K562 (cell line): ENCODE results near the gene SIGLEC14. TPM values are rescaled to one million over a fixed set of nuclear protein-coding genes. Genes with fewer than 3 reads are reported as not detected.

Experiments
- FOXJ2 ChIP-seq: fragments of 200-800 bp; sonication (Bioruptor generic); IDR thresholded peaks from 2 replicates; pipeline ENCODE4 v1.6.1; 2016; ENCODE audit warnings: missing genetic modification characterization, missing compliant biosample characterization
- HDAC2 ChIP-seq: fragments of 450-650 bp; IDR thresholded peaks from 2 replicates; pipeline ENCODE4 v1.6.1; 2016; ENCODE audit warnings: mild to moderate bottlenecking
- LEF1 ChIP-seq: fragments of 450-650 bp; IDR thresholded peaks from 2 replicates; pipeline ENCODE4 v1.6.1; 2016; ENCODE audit warnings: mild to moderate bottlenecking
- MEIS2 ChIP-seq: fragments of 450-650 bp; IDR thresholded peaks from 2 replicates; pipeline ENCODE4 v1.6.1; 2014; ENCODE audit warnings: mild to moderate bottlenecking; ENCODE audit not compliant: partially characterized antibody
- MIER1 ChIP-seq: fragments of 450-650 bp; IDR thresholded peaks from 2 replicates; pipeline ENCODE4 v1.6.1; 2016; ENCODE audit warnings: antibody characterized with exemption, mild to moderate bottlenecking, low read depth
- MTA1 ChIP-seq: fragments of 450-650 bp; IDR thresholded peaks from 2 replicates; pipeline ENCODE4 v1.6.1; 2017; ENCODE audit warnings: borderline replicate concordance
- MTA3 ChIP-seq: fragments of 450-650 bp; formaldehyde crosslinking; IDR thresholded peaks from 2 replicates; pipeline ENCODE4 v1.6.1; 2017; ENCODE audit warnings: mild to moderate bottlenecking, borderline replicate concordance
- NFIC ChIP-seq: fragments of 450-650 bp; IDR thresholded peaks from 2 replicates; pipeline ENCODE4 v1.6.1; 2017; ENCODE audit warnings: mild to moderate bottlenecking, inconsistent platforms
- PRDM10 ChIP-seq: fragments of 450-650 bp; IDR thresholded peaks from 2 replicates; pipeline ENCODE4 v1.6.1; 2018; ENCODE audit not compliant: partially characterized antibody
- SP2 ChIP-seq: IDR thresholded peaks from 2 replicates; pipeline ENCODE4 v1.6.1; 2011; ENCODE audit warnings: mild to moderate bottlenecking, low read depth, low read length, moderate library complexity; ENCODE audit not compliant: poor library complexity, severe bottlenecking; ENCODE audit errors: extremely low read depth
- TSC22D4 ChIP-seq: fragments of 450-650 bp; IDR thresholded peaks from 2 replicates; pipeline ENCODE4 v1.6.1; 2016; ENCODE audit warnings: missing genetic modification characterization, missing biosample characterization, control low read depth
- VEZF1 ChIP-seq: fragments of 200-800 bp; sonication (Bioruptor generic); IDR thresholded peaks from 2 replicates; pipeline ENCODE4 v1.6.1; 2017; ENCODE audit warnings: missing genetic modification characterization, missing compliant biosample characterization
- ZBTB11 ChIP-seq, 3 experiments: fragments of 200-800 bp in 1 of 3; fragments of 250-450 bp in 1 of 3; fragments of 450-650 bp in 1 of 3; sonication (Bioruptor Pico) in 1 of 3; sonication (Bioruptor generic) in 1 of 3; formaldehyde crosslinking in 1 of 3; IDR thresholded peaks; 2 replicates each; pipeline versions ENCODE4 v1.6.1 to v1.8.0; 2016 to 2022; ENCODE audit warnings: mild to moderate bottlenecking in 2 of 3, missing genetic modification characterization in 2 of 3, missing compliant biosample characterization in 1 of 3, moderate library complexity in 1 of 3
- ZBTB26 ChIP-seq: fragments of 450-650 bp; formaldehyde crosslinking; IDR thresholded peaks from 2 replicates; pipeline ENCODE4 v1.4.0; 2022; ENCODE audit warnings: missing genetic modification characterization
- ZBTB43 ChIP-seq: sonication (generic); formaldehyde crosslinking; IDR thresholded peaks from 2 replicates; pipeline ENCODE4 v1.8.0; 2023; ENCODE audit warnings: mild to moderate bottlenecking, missing genetic modification reagents
- ZKSCAN1 ChIP-seq: fragments of 150-350 bp; IDR thresholded peaks from 2 replicates; pipeline ENCODE4 v1.6.1; 2016; ENCODE audit warnings: low read depth, low read length
- ZNF12 ChIP-seq: sonication (generic); formaldehyde crosslinking; IDR thresholded peaks from 2 replicates; pipeline ENCODE4 v1.4.0; 2020; ENCODE audit warnings: mild to moderate bottlenecking, missing genetic modification reagents
- polyA plus RNA-seq, 8 experiments: library from polyadenylated mRNA; depleted of rRNA in 4 of 8; stranded (reverse) in 5 of 8; unstranded in 3 of 8; fragments of >200 nt; fragmentation: Nextera tagmentation in 2 of 8; fragmentation: Illumina TruSeq in 1 of 8; extraction: Ambion mirVana in 2 of 8; extraction: Trizol in 1 of 8; gene quantifications; 2 replicates each; pipeline versions ENCODE4 v1.2.1 to v1.2.3, GENCODE V29; 2011 to 2014; ENCODE audit warnings: inconsistent platforms in 1 of 8, missing spikeins in 1 of 8
- total RNA-seq, 7 experiments: library from RNA; depleted of rRNA in 6 of 7; stranded (reverse); fragments of >200 nt in 6 of 7; fragmentation: Illumina TruSeq in 2 of 7; extraction: Trizol in 2 of 7; gene quantifications; 2 replicates each; pipeline versions ENCODE4 v1.2.1 to v1.2.3, GENCODE V29; 2011 to 2021; ENCODE audit warnings: low replicate concordance in 1 of 7

SIGLEC14 gene
- total and polyA plus RNA-seq, 9 of the 15 experiments (the other 6 are each of a cell fraction or from before 2014, with no cell fraction given) = not detected

- TF ChIP-seq TSC22D4 (tag) (no peak), ZBTB11 (CRISPR knock-in tag; IDR thresholded peaks at IDR 0.05) (no peak), PRDM10 (peak; percentile 14), MIER1 (peak; percentile 74), VEZF1 (CRISPR knock-in tag) (peak; percentile 86), ZBTB26 (CRISPR knock-in tag) (peak; percentile 83), SP2 (no peak), MEIS2 (peak; percentile 41), HDAC2 (peak; percentile 31; the same call in 1 of the 2 replicates), LEF1 (peak; percentile 61; the same call in 1 of the 2 replicates), ZKSCAN1 (no peak), MTA1 (peak; percentile 91), ZBTB43 (CRISPR knock-in tag) (no peak), FOXJ2 (tag) (no peak; the same call in 1 of the 2 replicates), NFIC (peak; percentile 27; the same call in 1 of the 2 replicates), ZNF12 (CRISPR knock-in tag) (no peak), MTA3 (no peak)
These were observed 44.5 kb upstream of the SIGLEC14 start (continued) for GRCh38 chr19:51691074-51691583.
